Hepatocyte (in vitro differentiated cells): ENCODE data around the gene DEFB128. TPM values are rescaled to one million over a fixed set of nuclear protein-coding genes. Genes with fewer than 3 reads are reported as not detected.

Experiments
- DNase-seq: peaks from one replicate; pipeline ENCODE4 v3.0.0-alpha.2; 2016; ENCODE audit warnings: low spot score
- H2AFZ ChIP-seq: fragments of 200-600 bp; sonication (generic); 2 replicates; pipeline ENCODE4 v1.6.0; 2016; ENCODE audit warnings: antibody characterized with exemption, mild to moderate bottlenecking
- H3K27ac ChIP-seq: fragments of 200-600 bp; sonication (generic); 2 replicates; pipeline ENCODE4 v1.5.1; 2016; ENCODE audit warnings: mild to moderate bottlenecking
- H3K27me3 ChIP-seq: fragments of 200-600 bp; sonication (generic); 2 replicates; pipeline ENCODE4 v1.6.1; 2016
- H3K36me3 ChIP-seq: fragments of 200-600 bp; sonication (generic); replicated peaks from 2 replicates; pipeline ENCODE4 v1.5.1; 2016; ENCODE audit warnings: low read depth; ENCODE audit not compliant: insufficient read depth
- H3K4me1 ChIP-seq: fragments of 200-600 bp; sonication (generic); 2 replicates; pipeline ENCODE4 v1.5.1; 2016; ENCODE audit warnings: mild to moderate bottlenecking, moderate library complexity; ENCODE audit not compliant: insufficient read depth
- H3K4me2 ChIP-seq: fragments of 200-600 bp; sonication (generic); 2 replicates; pipeline ENCODE4 v1.6.0; 2016
- H3K4me3 ChIP-seq: fragments of 200-600 bp; sonication (generic); 2 replicates; pipeline ENCODE4 v1.5.1; 2016; ENCODE audit warnings: mild to moderate bottlenecking
- H3K79me2 ChIP-seq: fragments of 200-600 bp; sonication (generic); 2 replicates; pipeline ENCODE4 v1.6.0; 2017; ENCODE audit warnings: mild to moderate bottlenecking
- H3K9me2 ChIP-seq: fragments of 200-600 bp; sonication (generic); replicated peaks from 2 replicates; pipeline ENCODE4 v1.6.0; 2017; ENCODE audit warnings: mild to moderate bottlenecking; ENCODE audit not compliant: insufficient read depth
- H3K9me3 ChIP-seq: fragments of 200-600 bp; sonication (generic); 2 replicates; pipeline ENCODE4 v1.5.1; 2016; ENCODE audit warnings: low read depth, mild to moderate bottlenecking
- H4K20me1 ChIP-seq: fragments of 200-600 bp; sonication (generic); 2 replicates; pipeline ENCODE4 v1.6.0; 2016; ENCODE audit warnings: mild to moderate bottlenecking; ENCODE audit not compliant: insufficient read depth, poor library complexity, severe bottlenecking
- EZH2 ChIP-seq: fragments of 200-600 bp; sonication (generic); IDR thresholded peaks from 2 replicates; pipeline ENCODE4 v1.6.1; 2016; ENCODE audit warnings: antibody characterized with exemption, mild to moderate bottlenecking, borderline replicate concordance
- EZH2phosphoT487 ChIP-seq: fragments of 200-600 bp; sonication (generic); IDR thresholded peaks from one replicate; pipeline ENCODE4 v1.6.1; 2018; ENCODE audit warnings: antibody characterized with exemption, mild to moderate bottlenecking, low read depth, moderate library complexity; ENCODE audit not compliant: unreplicated experiment, severe bottlenecking
- WGBS: methylation state at CpG from one replicate; pipeline ENCODE4 v1.1.6; 2016; ENCODE audit warnings: low lambda C conversion rate; ENCODE audit errors: missing lambda C conversion rate; 5-methylcytosine and 5-hydroxymethylcytosine counted together
- polyA plus RNA-seq: library from polyadenylated mRNA; unstranded; fragments of >200 nt; fragmentation: Nextera tagmentation; extraction: Ambion mirVana; gene quantifications from 2 replicates; pipeline ENCODE4 v1.2.1, GENCODE V29; 2016
- total RNA-seq: library from RNA; depleted of rRNA; stranded (reverse); fragments of >200 nt; gene quantifications from 2 replicates; pipeline ENCODE4 v1.2.3, GENCODE V29; 2014
- TF ChIP-seq, protein P1 (sequence below): fragments of 200-600 bp; sonication (generic); IDR thresholded peaks from 2 replicates; pipeline ENCODE4 v1.5.1; 2016; ENCODE audit warnings: antibody characterized with exemption, mild to moderate bottlenecking; ENCODE audit not compliant: poor library complexity

The DEFB128 gene
- total and polyA plus RNA-seq, 2 experiments from 2014 or later = not detected

DNA sequence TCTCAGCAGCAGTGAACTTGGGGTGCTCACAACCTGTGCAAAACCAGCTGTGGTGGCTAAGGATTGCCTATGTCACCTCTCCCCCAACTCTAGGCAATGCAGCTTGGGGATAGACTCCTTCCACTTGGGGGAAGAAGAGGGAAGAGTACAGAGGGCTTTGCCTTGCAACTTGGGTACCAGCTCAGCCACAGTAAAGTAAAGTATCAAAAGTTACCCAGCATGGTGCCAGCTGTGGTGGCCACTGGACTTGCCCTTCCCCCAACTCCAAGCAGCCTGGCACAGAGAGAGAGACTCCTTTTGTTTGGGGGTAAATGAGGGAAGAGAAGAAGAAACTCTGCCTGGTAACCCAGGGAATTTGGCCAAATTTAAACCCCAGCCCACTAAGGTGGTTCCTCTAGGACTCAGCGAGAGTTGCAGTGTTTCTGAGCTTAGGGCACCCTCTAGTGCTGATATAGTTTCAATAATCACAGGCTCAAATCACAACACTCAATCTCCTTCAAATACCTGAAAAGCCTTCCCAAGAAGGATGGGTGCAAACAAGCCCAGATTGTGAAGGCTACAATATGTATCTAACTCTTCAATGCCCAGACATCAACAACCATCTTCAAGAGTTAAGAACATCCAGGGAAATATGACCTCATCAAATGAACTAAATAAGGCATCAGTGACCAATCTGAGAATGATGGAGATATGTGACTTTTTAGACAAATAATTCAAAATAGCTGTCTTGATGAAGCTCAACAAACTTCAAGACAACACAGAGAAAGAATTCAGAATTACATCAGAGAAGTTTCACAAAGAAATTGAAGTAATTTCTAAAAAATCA lies 30.0 kb upstream of the DEFB128 start:
- no peaks in the 10 kb centered on the region for H3K4me1 ChIP-seq
- H2AFZ ChIP-seq = no peak overlapping the region
- H3K9me2 ChIP-seq = no peaks in the 10 kb centered on the region
- no peaks in the 10 kb centered on the region for H4K20me1 ChIP-seq
- TF ChIP-seq, protein P1, sequence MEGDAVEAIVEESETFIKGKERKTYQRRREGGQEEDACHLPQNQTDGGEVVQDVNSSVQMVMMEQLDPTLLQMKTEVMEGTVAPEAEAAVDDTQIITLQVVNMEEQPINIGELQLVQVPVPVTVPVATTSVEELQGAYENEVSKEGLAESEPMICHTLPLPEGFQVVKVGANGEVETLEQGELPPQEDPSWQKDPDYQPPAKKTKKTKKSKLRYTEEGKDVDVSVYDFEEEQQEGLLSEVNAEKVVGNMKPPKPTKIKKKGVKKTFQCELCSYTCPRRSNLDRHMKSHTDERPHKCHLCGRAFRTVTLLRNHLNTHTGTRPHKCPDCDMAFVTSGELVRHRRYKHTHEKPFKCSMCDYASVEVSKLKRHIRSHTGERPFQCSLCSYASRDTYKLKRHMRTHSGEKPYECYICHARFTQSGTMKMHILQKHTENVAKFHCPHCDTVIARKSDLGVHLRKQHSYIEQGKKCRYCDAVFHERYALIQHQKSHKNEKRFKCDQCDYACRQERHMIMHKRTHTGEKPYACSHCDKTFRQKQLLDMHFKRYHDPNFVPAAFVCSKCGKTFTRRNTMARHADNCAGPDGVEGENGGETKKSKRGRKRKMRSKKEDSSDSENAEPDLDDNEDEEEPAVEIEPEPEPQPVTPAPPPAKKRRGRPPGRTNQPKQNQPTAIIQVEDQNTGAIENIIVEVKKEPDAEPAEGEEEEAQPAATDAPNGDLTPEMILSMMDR = peak; percentile 52
- TF ChIP-seq EZH2phosphoT487 = no peak
- TF ChIP-seq EZH2 = no peak
- H3K27ac ChIP-seq = no peak overlapping the region
- H3K27me3 ChIP-seq = peaks cover 18% of the 10 kb centered on the region
- DNase-seq = peak; percentile 28
- no peaks in the 10 kb centered on the region for H3K79me2 ChIP-seq
- no peak overlapping the region for H3K4me3 ChIP-seq
- H3K9me3 ChIP-seq = no peaks in the 10 kb centered on the region
- no peak overlapping the region for H3K4me2 ChIP-seq
- H3K36me3 ChIP-seq = no peaks in the 10 kb centered on the region
- 0% methylated on average over 1 of the region's 1 CpG for WGBS

DNA sequence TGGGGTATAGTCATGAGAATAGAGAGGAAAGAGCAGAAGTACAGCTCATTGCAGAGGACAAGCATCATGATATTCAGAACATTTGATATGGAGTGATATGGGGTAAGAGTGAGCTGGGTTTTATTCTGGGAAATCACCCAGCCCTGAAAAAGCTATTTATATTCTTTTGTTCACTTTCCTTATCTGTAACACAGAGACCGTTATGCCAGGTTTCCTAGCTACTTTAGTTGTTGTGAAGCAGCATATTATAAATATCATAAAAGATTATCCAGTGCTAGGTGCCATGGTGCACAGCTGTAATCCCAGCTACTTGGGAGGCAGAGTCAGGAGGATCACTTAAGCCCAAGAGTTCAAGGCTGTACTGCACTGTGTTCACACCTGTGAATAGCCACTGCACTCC lies 27.8 kb upstream of the DEFB128 start:
- Histone ChIP-seq H3K27ac (no peak overlapping the region), H3K36me3 (no peaks in the 10 kb centered on the region), H3K9me2 (no peaks in the 10 kb centered on the region), H3K4me2 (no peak overlapping the region), H2AFZ (no peak overlapping the region), H3K9me3 (no peaks in the 10 kb centered on the region), H3K4me3 (no peak overlapping the region), H4K20me1 (no peaks in the 10 kb centered on the region), H3K4me1 (no peaks in the 10 kb centered on the region), H3K79me2 (no peaks in the 10 kb centered on the region), H3K27me3 (peaks cover 12% of the 10 kb centered on the region)
- TF ChIP-seq, protein P1 = no peak
- TF ChIP-seq EZH2 = no peak
- no peak for TF ChIP-seq EZH2phosphoT487
- WGBS = 86% methylated on average over 1 of the region's 1 CpG
- no peak for DNase-seq

DNA sequence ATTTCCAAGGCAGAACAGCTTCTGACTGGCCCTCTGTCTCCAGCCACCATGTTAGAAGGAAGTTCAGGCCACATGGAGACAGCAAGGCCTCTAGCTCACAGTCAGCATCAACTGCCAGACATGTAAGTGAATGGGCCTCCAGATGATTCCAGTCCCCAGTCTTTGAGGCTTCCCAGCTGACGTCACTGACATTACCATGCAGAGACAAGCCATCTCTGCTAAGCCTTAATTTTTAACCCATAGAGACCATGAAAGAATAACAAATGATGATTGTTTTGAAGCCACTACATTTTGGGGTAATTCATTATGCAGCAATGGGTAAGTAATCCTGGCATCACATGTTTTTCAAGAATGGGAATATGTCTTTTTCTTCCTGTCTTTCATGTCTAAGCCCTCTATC lies 26.3 kb upstream of the DEFB128 start:
- DNase-seq = no peak
- Histone ChIP-seq H4K20me1 (no peaks in the 10 kb centered on the region), H3K79me2 (no peaks in the 10 kb centered on the region), H3K4me3 (no peak overlapping the region), H2AFZ (no peak overlapping the region), H3K36me3 (no peaks in the 10 kb centered on the region), H3K27ac (no peak overlapping the region), H3K9me2 (no peaks in the 10 kb centered on the region), H3K27me3 (peaks cover 10% of the 10 kb centered on the region), H3K4me1 (no peaks in the 10 kb centered on the region), H3K4me2 (no peak overlapping the region), H3K9me3 (no peaks in the 10 kb centered on the region)
- WGBS = 69% methylated on average over 1 of the region's 1 CpG
- no peak for TF ChIP-seq EZH2phosphoT487
- TF ChIP-seq, protein P1 = no peak
